GM21526 (cell line): ENCODE measurements around the gene PALLD.

Experiments used
- ATAC-seq: cut with Tn5 transposase; IDR thresholded peaks from one replicate; pipeline ENCODE4 v1.9.1; 2021; ENCODE audit warnings: moderate library complexity; ENCODE audit not compliant: unreplicated experiment, low FRiP score

PALLD gene

GRCh38 chr4:168741281-168742173 is 244.7 kb downstream of the PALLD start:
- no peak for ATAC-seq

- ATAC-seq: no peak
Measured at GRCh38 chr4:168743131-168743530, 246.3 kb downstream of the PALLD start.

- no peak for ATAC-seq
Measured at GRCh38 chr4:168743601-168744000, 246.7 kb downstream of the PALLD start.

GRCh38 chr4:168744021-168744420 is 247.2 kb downstream of the PALLD start:
- ATAC-seq: no peak

GRCh38 chr4:168748807-168749206 is 252.0 kb downstream of the PALLD start:
- ATAC-seq: no peak

- ATAC-seq: no peak
Measured at GRCh38 chr4:168751263-168752225, 254.7 kb downstream of the PALLD start.

- no peak for ATAC-seq
Measured at GRCh38 chr4:168755598-168756477, 259.0 kb downstream of the PALLD start.

- no peak for ATAC-seq
Measured at GRCh38 chr4:168757500-168757899, 260.6 kb downstream of the PALLD start.

GRCh38 chr4:168758351-168758876 is 261.6 kb downstream of the PALLD start:
- ATAC-seq: no peak

GRCh38 chr4:168759321-168759720 is 262.5 kb downstream of the PALLD start:
- no peak for ATAC-seq

GRCh38 chr4:168759959-168760527 is 263.2 kb downstream of the PALLD start:
- no peak for ATAC-seq

GRCh38 chr4:168761066-168761465 is 264.2 kb downstream of the PALLD start:
- no peak for ATAC-seq

- no peak for ATAC-seq
Measured at GRCh38 chr4:168765322-168765721, 268.5 kb downstream of the PALLD start.

- ATAC-seq: no peak
Measured at GRCh38 chr4:168765726-168766125, 268.9 kb downstream of the PALLD start.

GRCh38 chr4:168766604-168767316 is 269.9 kb downstream of the PALLD start:
- no peak for ATAC-seq

GRCh38 chr4:168769416-168769815 is 272.6 kb downstream of the PALLD start:
- ATAC-seq: no peak

GRCh38 chr4:168769837-168770236 is 273.0 kb downstream of the PALLD start:
- no peak for ATAC-seq

GRCh38 chr4:168771251-168771650 is 274.4 kb downstream of the PALLD start:
- no peak for ATAC-seq
